Neuronal stem cell (in vitro differentiated cells): ENCODE results near the gene MTO1.

Experiments used
- DNase-seq: peaks from one replicate; pipeline ENCODE4 v3.0.0-alpha.2; 2013; ENCODE audit warnings: low spot score
- H2AFZ ChIP-seq: one replicate; pipeline ENCODE4 v1.6.1; 2013; ENCODE audit warnings: mild to moderate bottlenecking, low read length, inconsistent platforms
- H2AK5ac ChIP-seq: 2 replicates; pipeline ENCODE4 v1.6.1; 2013; ENCODE audit warnings: low read depth, mild to moderate bottlenecking, inconsistent platforms, low read length, moderate library complexity, mixed read lengths
- H2BK120ac ChIP-seq: 2 replicates; pipeline ENCODE4 v1.6.1; 2013; ENCODE audit warnings: low read depth, mild to moderate bottlenecking, inconsistent platforms, low read length, moderate library complexity, mixed read lengths
- H2BK12ac ChIP-seq: one replicate; pipeline ENCODE4 v1.6.1; 2013; ENCODE audit warnings: low read length, inconsistent platforms
- H2BK15ac ChIP-seq: 2 replicates; pipeline ENCODE4 v1.6.1; 2013; ENCODE audit warnings: mild to moderate bottlenecking, low read length, inconsistent platforms, mixed read lengths
- H2BK5ac ChIP-seq: one replicate; pipeline ENCODE4 v1.6.1; 2013; ENCODE audit warnings: inconsistent platforms, mild to moderate bottlenecking, low read length, moderate library complexity
- H3K14ac ChIP-seq: one replicate; pipeline ENCODE4 v1.6.1; 2013; ENCODE audit warnings: low read length, inconsistent platforms
- H3K18ac ChIP-seq: 2 replicates; pipeline ENCODE4 v1.6.1; 2013; ENCODE audit warnings: low read length, inconsistent platforms
- H3K23ac ChIP-seq: 2 replicates; pipeline ENCODE4 v1.6.1; 2013; ENCODE audit warnings: low read depth, mild to moderate bottlenecking, mixed read lengths, low read length, inconsistent platforms; ENCODE audit not compliant: poor library complexity
- H3K27ac ChIP-seq: replicated peaks from 3 replicates; pipeline ENCODE4 v1.5.1; 2013; ENCODE audit warnings: low read length, inconsistent platforms
- H3K27me3 ChIP-seq, 3 experiments: 2 replicates each; pipeline ENCODE4 v1.6.1; 2013; ENCODE audit warnings: low read length in 3 of 3, mild to moderate bottlenecking in 2 of 3, inconsistent platforms in 1 of 3, low read depth in 1 of 3, mixed read lengths in 1 of 3, moderate library complexity in 1 of 3; ENCODE audit not compliant: control insufficient read depth in 3 of 3, insufficient read depth in 3 of 3
- H3K36me3 ChIP-seq, 2 donors: replicated peaks in 1 of 2; 2 replicates each; pipeline ENCODE4 v1.6.1; 2013; ENCODE audit warnings: low read length in 2 of 2; ENCODE audit not compliant: control insufficient read depth in 2 of 2, insufficient read depth in 2 of 2
- H3K4ac ChIP-seq: 2 replicates; pipeline ENCODE4 v1.6.1; 2013; ENCODE audit warnings: inconsistent platforms, mild to moderate bottlenecking, low read length, moderate library complexity
- H3K4me1 ChIP-seq, 2 donors: 1 replicate in 1 of 2; 2 replicates in 1 of 2; pipeline ENCODE4 v1.6.1; 2013; ENCODE audit warnings: low read length in 2 of 2, low read depth in 1 of 2; ENCODE audit not compliant: control insufficient read depth in 2 of 2, insufficient read depth in 1 of 2
- H3K4me2 ChIP-seq: one replicate; pipeline ENCODE4 v1.6.1; 2013; ENCODE audit warnings: mild to moderate bottlenecking, low read length, inconsistent platforms; ENCODE audit not compliant: insufficient read depth, poor library complexity, severe bottlenecking
- H3K4me3 ChIP-seq, 2 donors: 2 replicates each; pipeline ENCODE4 v1.5.1; 2013; ENCODE audit warnings: low read length in 2 of 2, mild to moderate bottlenecking in 2 of 2, inconsistent platforms in 1 of 2, moderate library complexity in 1 of 2
- H3K79me1 ChIP-seq: one replicate; pipeline ENCODE4 v1.6.1; 2013; ENCODE audit warnings: low read depth, mild to moderate bottlenecking, inconsistent platforms, low read length, moderate library complexity
- H3K9ac ChIP-seq: one replicate; pipeline ENCODE4 v1.6.1; 2013; ENCODE audit warnings: mild to moderate bottlenecking, low read depth, low read length, inconsistent platforms; ENCODE audit not compliant: poor library complexity
- H3K9me3 ChIP-seq, 2 donors: replicated peaks in 1 of 2; 2 replicates each; pipeline versions ENCODE3 to v1.6.1; 2013; ENCODE audit warnings: low read length in 2 of 2, mild to moderate bottlenecking in 2 of 2, inconsistent platforms in 1 of 2, low read depth in 1 of 2, mixed read lengths in 1 of 2, moderate library complexity in 1 of 2; ENCODE audit not compliant: control insufficient read depth in 2 of 2, insufficient read depth in 1 of 2
- H4K8ac ChIP-seq: one replicate; pipeline ENCODE4 v1.6.1; 2013; ENCODE audit warnings: low read depth, mild to moderate bottlenecking, inconsistent platforms, low read length, moderate library complexity
- H4K91ac ChIP-seq: one replicate; pipeline ENCODE4 v1.6.1; 2013; ENCODE audit warnings: low read length, low read depth, mild to moderate bottlenecking, inconsistent platforms; ENCODE audit not compliant: poor library complexity
- WGBS, 2 donors: extraction: QIAGEN DNeasy Blood & Tissue Kit; methylation state at CpG; one replicate each; pipeline ENCODE4 v1.1.7; 2013; ENCODE audit warnings: missing lambda C conversion rate in 2 of 2, mixed read lengths in 1 of 2; ENCODE audit not compliant: insufficient read length in 2 of 2, insufficient replicate concordance in 1 of 2; ENCODE audit errors: extremely low coverage in 2 of 2; 5-methylcytosine and 5-hydroxymethylcytosine counted together

MTO1 gene

DNA sequence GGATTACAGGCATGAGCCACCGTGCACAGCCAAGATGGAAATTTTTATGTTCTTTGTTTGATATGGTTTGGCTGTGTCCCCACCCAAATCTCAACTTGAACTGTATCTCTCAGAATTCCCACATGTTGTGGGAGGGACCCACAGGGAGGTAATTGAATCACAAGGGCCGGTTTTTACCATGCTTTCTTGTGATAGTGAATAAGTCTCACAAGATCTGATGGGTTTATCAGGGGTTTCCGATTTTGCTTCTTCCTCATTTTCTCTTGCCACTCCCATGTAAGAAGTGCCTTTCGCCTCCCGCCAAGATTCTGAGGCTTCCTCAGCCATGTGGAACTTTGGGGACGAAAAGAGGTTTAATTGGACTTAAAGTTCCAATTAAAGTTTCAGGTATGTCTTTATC lies 44.7 kb downstream of the MTO1 start:
- Histone ChIP-seq H3K9ac (no peak overlapping the region), H3K23ac (no peak overlapping the region), H3K79me1 (no peaks in the 10 kb centered on the region), H3K4me3 (no peak overlapping the region), H2AFZ (no peak overlapping the region), H3K4ac (no peak overlapping the region), H3K14ac (no peak overlapping the region), H3K9me3 (no peaks in the 10 kb centered on the region), H2AK5ac (no peak overlapping the region), H3K27me3 (no peaks in the 10 kb centered on the region), H3K36me3 (peaks cover 0 to 2% of the 10 kb centered on the region in 2 donors), H2BK5ac (no peak overlapping the region), H4K8ac (no peak overlapping the region), H2BK12ac (no peak overlapping the region), H3K18ac (no peak overlapping the region), H4K91ac (no peak overlapping the region), H2BK120ac (no peak overlapping the region), H3K27ac (no peak overlapping the region), H3K4me1 (no peaks in the 10 kb centered on the region), H3K4me2 (no peak overlapping the region), H2BK15ac (no peak overlapping the region)
- no CpG with 5 or more reads among the region's 6 CpGs for WGBS, 2 donors
- DNase-seq: no peak

DNA sequence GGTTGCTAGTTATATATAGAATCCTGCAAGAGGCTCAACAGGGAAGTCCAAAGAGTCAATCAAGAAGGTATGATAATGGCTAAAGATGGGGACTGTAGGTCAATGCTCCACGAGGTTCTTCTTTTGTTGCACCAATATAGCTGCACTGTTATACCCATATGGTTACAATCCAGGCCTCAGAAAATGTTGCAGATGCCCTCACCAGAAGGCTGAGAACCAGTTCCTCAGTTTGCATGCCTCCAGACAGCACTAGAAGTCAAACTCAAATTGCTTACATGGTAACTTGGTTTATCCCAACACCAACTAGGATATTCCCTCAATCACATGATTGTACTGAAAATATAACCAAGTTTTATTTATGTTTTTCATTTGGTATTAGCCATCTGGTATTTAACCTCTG lies 47.2 kb downstream of the MTO1 start:
- Histone ChIP-seq H2AFZ (no peak overlapping the region), H3K18ac (no peak overlapping the region), H3K27ac (no peak overlapping the region), H2AK5ac (no peak overlapping the region), H2BK120ac (no peak overlapping the region), H3K4me3 (no peak overlapping the region), H3K36me3 (peaks cover 2 to 8% of the 10 kb centered on the region in 2 donors), H2BK15ac (no peak overlapping the region), H3K4me1 (no peaks in the 10 kb centered on the region), H4K91ac (no peak overlapping the region), H3K9me3 (no peaks in the 10 kb centered on the region), H3K23ac (no peak overlapping the region), H3K9ac (no peak overlapping the region), H3K14ac (no peak overlapping the region), H3K4ac (no peak overlapping the region), H3K79me1 (no peaks in the 10 kb centered on the region), H3K4me2 (no peak overlapping the region), H4K8ac (no peak overlapping the region), H2BK12ac (no peak overlapping the region), H2BK5ac (no peak overlapping the region), H3K27me3 (no peaks in the 10 kb centered on the region)
- WGBS, 2 donors: no CpG with 5 or more reads among the region's 1 CpG
- no peak for DNase-seq

DNA sequence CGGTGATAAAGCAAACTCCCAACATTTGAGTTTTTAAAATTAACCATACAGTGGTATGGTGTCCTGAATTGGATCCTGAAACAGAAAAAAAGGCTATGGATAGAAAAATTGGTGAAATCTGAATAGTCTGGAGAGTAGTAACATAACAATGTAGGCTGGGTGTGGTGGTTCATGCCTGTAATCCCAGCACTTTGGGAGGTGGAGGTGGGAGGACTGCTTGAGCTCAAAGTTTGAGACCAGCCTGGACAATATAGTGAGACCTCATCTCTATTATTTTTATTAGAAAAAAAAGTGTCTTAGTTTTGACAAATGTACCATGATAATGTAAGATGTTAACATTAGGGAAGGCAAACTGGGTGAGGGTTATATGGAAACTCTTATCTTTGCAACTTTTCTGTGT lies 48.3 kb downstream of the MTO1 start:
- Histone ChIP-seq H2BK12ac (no peak overlapping the region), H3K4me2 (no peak overlapping the region), H3K23ac (no peak overlapping the region), H4K8ac (no peak overlapping the region), H3K18ac (no peak overlapping the region), H2BK120ac (no peak overlapping the region), H3K27ac (no peak overlapping the region), H3K79me1 (no peaks in the 10 kb centered on the region), H3K27me3 (no peaks in the 10 kb centered on the region), H2AK5ac (no peak overlapping the region), H3K9ac (no peak overlapping the region), H3K4ac (no peak overlapping the region), H2BK15ac (no peak overlapping the region), H3K36me3 (peaks cover 0 to 14% of the 10 kb centered on the region in 2 donors), H4K91ac (no peak overlapping the region), H2AFZ (no peak overlapping the region), H3K9me3 (no peaks in the 10 kb centered on the region), H3K4me3 (no peak overlapping the region), H3K14ac (no peak overlapping the region), H2BK5ac (no peak overlapping the region), H3K4me1 (no peaks in the 10 kb centered on the region)
- DNase-seq: no peak
- no CpG with 5 or more reads among the region's 1 CpG for WGBS, 2 donors

DNA sequence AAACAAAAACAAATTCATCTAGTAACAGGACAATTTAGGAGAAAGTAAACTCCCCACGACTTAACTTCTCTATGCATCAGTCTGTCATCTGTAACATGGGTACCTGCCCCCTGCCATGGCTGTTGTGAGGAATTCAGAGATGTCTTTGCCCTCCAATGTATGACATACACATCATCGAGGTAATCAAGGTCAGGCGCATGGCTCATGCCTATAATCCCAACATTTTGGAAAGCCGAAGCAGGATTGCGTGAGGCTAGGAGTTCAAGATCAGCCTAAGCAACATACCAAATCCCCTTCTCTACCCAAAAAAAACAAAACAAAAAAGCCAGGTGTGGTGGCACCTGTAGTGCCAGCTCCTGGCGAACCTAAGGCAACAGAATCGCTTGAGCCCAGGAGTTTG lies 50.3 kb downstream of the MTO1 start:
- H4K8ac ChIP-seq: no peak overlapping the region
- H3K23ac ChIP-seq: no peak overlapping the region
- no peaks in the 10 kb centered on the region for H3K79me1 ChIP-seq
- H4K91ac ChIP-seq: no peak overlapping the region
- no peak overlapping the region for H3K9ac ChIP-seq
- H3K4me1 ChIP-seq: no peaks in the 10 kb centered on the region
- H3K14ac ChIP-seq: no peak overlapping the region
- no peaks in the 10 kb centered on the region for H3K27me3 ChIP-seq
- no peak for DNase-seq
- no peak overlapping the region for H3K27ac ChIP-seq
- H3K18ac ChIP-seq: no peak overlapping the region
- H2AK5ac ChIP-seq: no peak overlapping the region
- no peak overlapping the region for H2AFZ ChIP-seq
- H2BK15ac ChIP-seq: no peak overlapping the region
- no peaks in the 10 kb centered on the region for H3K9me3 ChIP-seq
- H3K4me3 ChIP-seq: no peak overlapping the region
- no peak overlapping the region for H2BK5ac ChIP-seq
- no peak overlapping the region for H2BK120ac ChIP-seq
- no CpG with 5 or more reads among the region's 7 CpGs for WGBS, 2 donors
- H2BK12ac ChIP-seq: no peak overlapping the region
- H3K36me3 ChIP-seq: peaks cover 5 to 33% of the 10 kb centered on the region in 2 donors
- no peak overlapping the region for H3K4me2 ChIP-seq
- H3K4ac ChIP-seq: no peak overlapping the region
